HG03575 (cell line): Measurements from ENCODE around the gene SSRP1.
A peak's percentile ranks its signal among the peaks of the same experiment; 100 is the strongest.
"Not testable (repeated sequence)": the region's sequence is repeated elsewhere in the genome, so short reads cannot be mapped to it uniquely, and the experiment has no call there.

Source experiments
- ATAC-seq: cut with Tn5 transposase; IDR thresholded peaks from one replicate; pipeline ENCODE4 v1.9.1; 2021; ENCODE audit not compliant: unreplicated experiment, insufficient number of reproducible peaks, low FRiP score; ENCODE audit errors: extremely low read depth

SSRP1 gene

GRCh38 chr11:57342702-57343101 is 7.0 kb upstream of the SSRP1 start:
- no peak for ATAC-seq

- ATAC-seq, result no peak
Measured at GRCh38 chr11:57341250-57341808, 5.6 kb upstream of the SSRP1 start.

GRCh38 chr11:57340039-57340615 is 4.4 kb upstream of the SSRP1 start:
- ATAC-seq, result no peak

- ATAC-seq, result no peak
Measured at GRCh38 chr11:57339328-57339727, 3.6 kb upstream of the SSRP1 start.

GRCh38 chr11:57338142-57338541 is 2.5 kb upstream of the SSRP1 start, which contains the start of gene P2RX3:
TSS of gene P2RX3 (plus strand) at chr11:57338352. CDS start at chr11:57338551, 199 bp downstream.
- ATAC-seq, result no peak

- not testable (repeated sequence) for ATAC-seq
Measured at GRCh38 chr11:57336856-57337255, 1.2 kb upstream of the SSRP1 start.

- ATAC-seq, result no peak
Measured at GRCh38 chr11:57336111-57336666, 497 bp upstream of the SSRP1 start.

GRCh38 chr11:57335023-57335342 is 709 bp downstream of the SSRP1 start:
- no peak for ATAC-seq

- ATAC-seq, result no peak
Measured at GRCh38 chr11:57332694-57333440, 2.8 kb downstream of the SSRP1 start.

GRCh38 chr11:57331720-57332119 is 4.0 kb downstream of the SSRP1 start:
- ATAC-seq, result no peak

GRCh38 chr11:57330029-57330428 is 5.7 kb downstream of the SSRP1 start:
- ATAC-seq, result no peak

- ATAC-seq, result no peak
Measured at GRCh38 chr11:57327721-57328120, 8.0 kb downstream of the SSRP1 start.

GRCh38 chr11:57325735-57326048 is 10.0 kb downstream of the SSRP1 start:
- no peak for ATAC-seq

- peak; percentile 85 for ATAC-seq
Measured at GRCh38 chr11:57324886-57325734, 10.6 kb downstream of the SSRP1 start, which contains the start of gene TNKS1BP1. TSS of gene TNKS1BP1 (minus strand) at chr11:57324952. CDS start at chr11:57321885, 3,067 bp downstream.

- no peak for ATAC-seq
Measured at GRCh38 chr11:57324154-57324885, 11.4 kb downstream of the SSRP1 start.

GRCh38 chr11:57323855-57324153 is 11.9 kb downstream of the SSRP1 start:
- ATAC-seq, result no peak

- no peak for ATAC-seq
Measured at GRCh38 chr11:57323167-57323854, 12.4 kb downstream of the SSRP1 start.
